Measurements from ENCODE around the gene MXI1.

GRCh38 chr10:110208614-110209453 is 1.4 kb downstream of the MXI1 start:
- TF ChIP-seq CTCF (IDR thresholded peaks at IDR 0.05 in 8 of 11, conservative IDR thresholded peaks at IDR 0.05 in 3 of 11), result no peak
- no peak for TF ChIP-seq POLR2A (IDR thresholded peaks at IDR 0.05)
